ENCODE data around the gene ABCA1. TPM values are rescaled to one million over a fixed set of nuclear protein-coding genes. Genes with fewer than 3 reads are reported as not detected.

The ABCA1 gene
- total RNA-seq, 2 donors from 2014 or later = 11.2 to 17.8 TPM

GRCh38 chr9:104776797-104777196 is 151.2 kb downstream of the ABCA1 start:
- H3K4me3 ChIP-seq = no peak overlapping the region
- no peak overlapping the region for H3K9ac ChIP-seq (ENCODE audit: low read depth in 2 of 2, low read length in 2 of 2)
- TF ChIP-seq CTCF (IDR thresholded peaks at IDR 0.05) = no peak
- H3K36me3 ChIP-seq = no peaks in the 10 kb centered on the region
- no peaks in the 10 kb centered on the region for H3K27me3 ChIP-seq
- intact Hi-C loops (cut with DNase I) = no loop called here
- no peak for DNase-seq
- H3K9me3 ChIP-seq = no peaks in the 10 kb centered on the region
- H3K27ac ChIP-seq = no peak overlapping the region
- H3K4me1 ChIP-seq = no peaks in the 10 kb centered on the region

GRCh38 chr9:104775976-104776375 is 152.0 kb downstream of the ABCA1 start:
- DNase-seq = no peak
- Histone ChIP-seq H3K4me1 (no peaks in the 10 kb centered on the region), H3K27ac (no peak overlapping the region), H3K36me3 (no peaks in the 10 kb centered on the region), H3K4me3 (no peak overlapping the region), H3K27me3 (no peaks in the 10 kb centered on the region), H3K9me3 (no peaks in the 10 kb centered on the region), H3K9ac (ENCODE audit: low read depth in 2 of 2, low read length in 2 of 2) (no peak overlapping the region)
- intact Hi-C loops (cut with DNase I) = no loop called here
- TF ChIP-seq CTCF (IDR thresholded peaks at IDR 0.05) = no peak

GRCh38 chr9:104775574-104775936 is 152.4 kb downstream of the ABCA1 start:
- no peak for TF ChIP-seq CTCF (IDR thresholded peaks at IDR 0.05)
- Histone ChIP-seq H3K9ac (ENCODE audit: low read depth in 2 of 2, low read length in 2 of 2) (no peak overlapping the region), H3K27me3 (no peaks in the 10 kb centered on the region), H3K4me3 (no peak overlapping the region), H3K4me1 (no peaks in the 10 kb centered on the region), H3K36me3 (no peaks in the 10 kb centered on the region), H3K9me3 (no peaks in the 10 kb centered on the region), H3K27ac (no peak overlapping the region)
- DNase-seq = no peak
- intact Hi-C loops (cut with DNase I) = no loop called here

GRCh38 chr9:104774831-104775573 is 153.0 kb downstream of the ABCA1 start:
- intact Hi-C loops (cut with DNase I) = no loop called here
- H3K27ac ChIP-seq = no peak overlapping the region
- DNase-seq = no peak

GRCh38 chr9:104774132-104774531 is 153.8 kb downstream of the ABCA1 start:
- TF ChIP-seq CTCF (IDR thresholded peaks at IDR 0.05) = no peak
- H3K4me1 ChIP-seq = no peaks in the 10 kb centered on the region
- no peak for DNase-seq
- intact Hi-C loops (cut with DNase I) = no loop called here
- no peak overlapping the region for H3K4me3 ChIP-seq
- H3K27ac ChIP-seq = no peak overlapping the region
- no peaks in the 10 kb centered on the region for H3K36me3 ChIP-seq
- no peaks in the 10 kb centered on the region for H3K9me3 ChIP-seq
- no peak overlapping the region for H3K9ac ChIP-seq (ENCODE audit: low read depth in 2 of 2, low read length in 2 of 2)
- no peaks in the 10 kb centered on the region for H3K27me3 ChIP-seq

More at GRCh38 chr9:104774831-104775573, 153.0 kb downstream of the ABCA1 start:
- Histone ChIP-seq H3K9ac (ENCODE audit: low read depth in 2 of 2, low read length in 2 of 2) (no peak overlapping the region), H3K4me3 (no peak overlapping the region), H3K4me1 (no peaks in the 10 kb centered on the region), H3K36me3 (no peaks in the 10 kb centered on the region), H3K27me3 (no peaks in the 10 kb centered on the region), H3K9me3 (no peaks in the 10 kb centered on the region)
- no peak for TF ChIP-seq CTCF (IDR thresholded peaks at IDR 0.05)

All from colonic mucosa (tissue), 4 donors.